ENCODE results near the gene CEP43.

The CEP43 gene

GRCh38 chr6:167013067-167013466 lies 13.9 kb downstream of the CEP43 start:
- DNase-seq (ENCODE audit: low spot score) = no peak

GRCh38 chr6:167013946-167014345 lies 14.7 kb downstream of the CEP43 start:
- no peak for DNase-seq (ENCODE audit: low spot score)

- no peak for DNase-seq (ENCODE audit: low spot score)
Measured at GRCh38 chr6:167015302-167015701, 16.1 kb downstream of the CEP43 start.

- no peak for DNase-seq (ENCODE audit: low spot score)
Measured at GRCh38 chr6:167020206-167020605, 21.0 kb downstream of the CEP43 start.

- DNase-seq (ENCODE audit: low spot score) = no peak
Measured at GRCh38 chr6:167027308-167027707, 28.1 kb downstream of the CEP43 start.

GRCh38 chr6:167027772-167028171 lies 28.6 kb downstream of the CEP43 start:
- DNase-seq (ENCODE audit: low spot score) = no peak

- no peak for DNase-seq (ENCODE audit: low spot score)
Measured at GRCh38 chr6:167030222-167031072, 31.2 kb downstream of the CEP43 start.

GRCh38 chr6:167031082-167031709 lies 32.0 kb downstream of the CEP43 start:
- DNase-seq (ENCODE audit: low spot score) = no peak

GRCh38 chr6:167034056-167034455 lies 34.9 kb downstream of the CEP43 start:
- DNase-seq (ENCODE audit: low spot score) = no peak

GRCh38 chr6:167037762-167038161 lies 38.6 kb downstream of the CEP43 start:
- no peak for DNase-seq (ENCODE audit: low spot score)

GRCh38 chr6:167044696-167045095 lies 45.5 kb downstream of the CEP43 start:
- no peak for DNase-seq (ENCODE audit: low spot score)

GRCh38 chr6:167045828-167046580 lies 46.8 kb downstream of the CEP43 start:
- no peak for DNase-seq (ENCODE audit: low spot score)

GRCh38 chr6:167046861-167047495 lies 47.8 kb downstream of the CEP43 start:
- DNase-seq (ENCODE audit: low spot score) = no peak

- DNase-seq (ENCODE audit: low spot score) = no peak
Measured at GRCh38 chr6:167047554-167047953, 48.4 kb downstream of the CEP43 start.

All from putamen (tissue), 1 donor.